Suprapubic skin (tissue), 4 donors: ENCODE data around the gene ANKH. TPM values are rescaled to one million over a fixed set of nuclear protein-coding genes. Genes with fewer than 3 reads are reported as not detected.

Source experiments
- DNase-seq, 2 donors: peaks; one replicate each; pipeline ENCODE4 v3.0.0-alpha.2; 2019; ENCODE audit warnings: low spot score in 2 of 2
- H3K27ac ChIP-seq: fragments of 200-600 bp; sonication (generic); one replicate; pipeline ENCODE4 v1.5.1; 2019
- H3K27me3 ChIP-seq: fragments of 200-600 bp; sonication (generic); one replicate; pipeline ENCODE4 v1.5.1; 2019
- H3K36me3 ChIP-seq: fragments of 200-600 bp; sonication (generic); one replicate; pipeline ENCODE4 v1.5.1; 2019
- H3K4me1 ChIP-seq: fragments of 200-600 bp; sonication (generic); one replicate; pipeline ENCODE4 v1.5.1; 2019
- H3K4me3 ChIP-seq: fragments of 200-600 bp; sonication (generic); one replicate; pipeline ENCODE4 v1.5.1; 2019; ENCODE audit warnings: mild to moderate bottlenecking
- H3K9me3 ChIP-seq: fragments of 200-600 bp; sonication (generic); one replicate; pipeline ENCODE4 v1.5.1; 2019
- CTCF ChIP-seq, 2 donors: fragments of 200-600 bp in 1 of 2; fragments of 450-650 bp in 1 of 2; sonication (generic) in 1 of 2; IDR thresholded peaks; one replicate each; pipeline ENCODE4 v1.5.1; 2016 to 2019; ENCODE audit warnings: antibody characterized with exemption in 2 of 2, mild to moderate bottlenecking in 1 of 2, moderate library complexity in 1 of 2
- EP300 ChIP-seq: sonication (generic); formaldehyde crosslinking; IDR thresholded peaks from one replicate; pipeline ENCODE4 v1.6.1; 2017; ENCODE audit warnings: antibody characterized with exemption
- POLR2A ChIP-seq, 2 donors: fragments of 450-650 bp; IDR thresholded peaks; one replicate each; pipeline ENCODE4 v1.6.1; 2017; ENCODE audit warnings: antibody characterized with exemption in 2 of 2, mild to moderate bottlenecking in 2 of 2, moderate library complexity in 2 of 2
- POLR2AphosphoS5 ChIP-seq, 3 donors: sonication (generic); formaldehyde crosslinking; IDR thresholded peaks; one replicate each; pipeline ENCODE4 v1.6.1; 2017; ENCODE audit warnings: antibody characterized with exemption in 3 of 3
- WGBS: methylation state at CpG from one replicate; pipeline ENCODE4 v1.1.5; 2018; 5-methylcytosine and 5-hydroxymethylcytosine counted together
- total RNA-seq, 4 donors: library from RNA; depleted of rRNA; stranded (reverse); fragments of >200 nt; gene quantifications; one replicate each; pipeline ENCODE4 v1.1.0, GENCODE V29; 2016

ANKH gene
- total RNA-seq, 4 donors from 2014 or later: 59.8 to 86.1 (median 70.4) TPM

GRCh38 chr5:14744296-14745187 is 127.0 kb downstream of the ANKH start:
- Histone ChIP-seq H3K4me3 (no peak overlapping the region), H3K4me1 (peaks cover 4% of the 10 kb centered on the region), H3K36me3 (peaks cover 28% of the 10 kb centered on the region), H3K9me3 (no peaks in the 10 kb centered on the region), H3K27ac (no peak overlapping the region), H3K27me3 (no peaks in the 10 kb centered on the region)
- no peak for DNase-seq
- TF ChIP-seq POLR2A (IDR thresholded peaks at IDR 0.05): no peak
- no peak for TF ChIP-seq CTCF (IDR thresholded peaks at IDR 0.05)
- TF ChIP-seq EP300: no peak
- WGBS: 87% methylated on average over 14 of the region's 14 CpGs

GRCh38 chr5:14743601-14744295 is 127.8 kb downstream of the ANKH start:
- Histone ChIP-seq H3K4me1 (peaks cover 4% of the 10 kb centered on the region), H3K27ac (no peak overlapping the region), H3K9me3 (no peaks in the 10 kb centered on the region), H3K36me3 (peaks cover 28% of the 10 kb centered on the region), H3K27me3 (no peaks in the 10 kb centered on the region), H3K4me3 (no peak overlapping the region)
- no peak for TF ChIP-seq EP300
- no peak for TF ChIP-seq CTCF (IDR thresholded peaks at IDR 0.05)
- TF ChIP-seq POLR2A (IDR thresholded peaks at IDR 0.05): no peak
- no peak for TF ChIP-seq POLR2AphosphoS5 (IDR thresholded peaks at IDR 0.05)
- 74% methylated on average over 6 of the region's 6 CpGs for WGBS
- no peak for DNase-seq

- Histone ChIP-seq H3K4me1 (no peaks in the 10 kb centered on the region), H3K27me3 (no peaks in the 10 kb centered on the region), H3K9me3 (no peaks in the 10 kb centered on the region), H3K36me3 (peaks cover 28% of the 10 kb centered on the region), H3K4me3 (no peak overlapping the region), H3K27ac (no peak overlapping the region)
- TF ChIP-seq POLR2AphosphoS5 (IDR thresholded peaks at IDR 0.05) (no peak), EP300 (no peak), POLR2A (IDR thresholded peaks at IDR 0.05) (no peak), CTCF (IDR thresholded peaks at IDR 0.05) (no peak)
- DNase-seq: no peak
- 86% methylated on average over 9 of the region's 9 CpGs for WGBS
Observed at GRCh38 chr5:14742498-14742897, 129.1 kb downstream of the ANKH start.

- 81% methylated on average over 9 of the region's 11 CpGs for WGBS
- H3K9me3 ChIP-seq: no peaks in the 10 kb centered on the region
- H3K4me3 ChIP-seq: no peak overlapping the region
- H3K36me3 ChIP-seq: peaks cover 23% of the 10 kb centered on the region
- no peaks in the 10 kb centered on the region for H3K4me1 ChIP-seq
- TF ChIP-seq POLR2A (IDR thresholded peaks at IDR 0.05) (no peak), CTCF (IDR thresholded peaks at IDR 0.05) (no peak), EP300 (no peak)
- no peak overlapping the region for H3K27ac ChIP-seq
- H3K27me3 ChIP-seq: no peaks in the 10 kb centered on the region
- DNase-seq: no peak
Observed at GRCh38 chr5:14741801-14742440, 129.7 kb downstream of the ANKH start.

- WGBS: 94% methylated on average over 13 of the region's 13 CpGs
- no peaks in the 10 kb centered on the region for H3K4me1 ChIP-seq
- no peaks in the 10 kb centered on the region for H3K9me3 ChIP-seq
- no peak for TF ChIP-seq POLR2AphosphoS5 (IDR thresholded peaks at IDR 0.05)
- TF ChIP-seq EP300: no peak
- TF ChIP-seq CTCF (IDR thresholded peaks at IDR 0.05): no peak
- no peak for TF ChIP-seq POLR2A (IDR thresholded peaks at IDR 0.05)
- no peaks in the 10 kb centered on the region for H3K27me3 ChIP-seq
- H3K27ac ChIP-seq: no peak overlapping the region
- H3K36me3 ChIP-seq: peaks cover 23% of the 10 kb centered on the region
- no peak for DNase-seq
- no peak overlapping the region for H3K4me3 ChIP-seq
Observed at GRCh38 chr5:14741131-14741530, 130.4 kb downstream of the ANKH start.
